ENCODE data around the gene TRAPPC2B. TPM values are rescaled to one million over a fixed set of nuclear protein-coding genes. Genes with fewer than 3 reads are reported as not detected.

TRAPPC2B gene
- total and polyA plus RNA-seq, 2 of the 13 experiments (the other 11 are each of a cell fraction or from before 2014, with no cell fraction given) = 13.3 to 17.7 TPM

GRCh38 chr19:57362997-57363687 is at the start of gene TRAPPC2B, which contains the start of gene ZNF547 (continued):
- TF ChIP-seq LCORL (IDR thresholded peaks at IDR 0.05) (no peak), LCORL (CRISPR knock-in tag; IDR thresholded peaks at IDR 0.05) (peak; percentile 30; the same call in 1 of the 2 replicates), ZNF232 (CRISPR knock-in tag; IDR thresholded peaks at IDR 0.05; ENCODE audit: borderline replicate concordance) (no peak), MAFF (IDR thresholded peaks at IDR 0.05; ENCODE audit: low read depth, low read length) (no peak), ZNF749 (CRISPR knock-in tag; IDR thresholded peaks at IDR 0.05; ENCODE audit: borderline replicate concordance) (no peak), SIX4 (CRISPR knock-in tag; IDR thresholded peaks at IDR 0.05) (no peak), THRA (CRISPR knock-in tag; IDR thresholded peaks at IDR 0.05; ENCODE audit: borderline replicate concordance) (peak; percentile 17; the same call in 1 of the 2 replicates), CC2D1A (CRISPR knock-in tag; IDR thresholded peaks at IDR 0.05) (no peak), ETV5 (CRISPR knock-in tag; IDR thresholded peaks at IDR 0.05; ENCODE audit: borderline replicate concordance) (peak; percentile 75; the same call in 1 of the 2 replicates), TAF1 (CRISPR knock-in tag; IDR thresholded peaks at IDR 0.05) (peak; percentile 64), AHR (CRISPR knock-in tag; IDR thresholded peaks at IDR 0.05) (no peak), CHD2 (IDR thresholded peaks at IDR 0.05; ENCODE audit: low read depth, low read length) (peak; percentile 86), ZMYM3 (CRISPR knock-in tag; IDR thresholded peaks at IDR 0.05) (no peak), ZFP36 (IDR thresholded peaks at IDR 0.05; ENCODE audit: borderline replicate concordance, low read depth, low read length, partially characterized antibody) (no peak), YEATS4 (CRISPR knock-in tag; IDR thresholded peaks at IDR 0.05; ENCODE audit: borderline replicate concordance) (peak; percentile 68; the same call in 1 of the 2 replicates), ZNF235 (CRISPR knock-in tag; IDR thresholded peaks at IDR 0.05; ENCODE audit: borderline replicate concordance) (no peak), FOXO4 (CRISPR knock-in tag; conservative IDR thresholded peaks at IDR 0.05) (no peak), ZFP36L2 (CRISPR knock-in tag; IDR thresholded peaks at IDR 0.05) (no peak), EZH2 (conservative IDR thresholded peaks at IDR 0.05; ENCODE audit: low read depth, low read length) (no peak), MXD4 (CRISPR knock-in tag; IDR thresholded peaks at IDR 0.05) (0 out of 2 replicates have a peak, but pooled peaks have one; percentile 11), JUN (CRISPR knock-in tag; IDR thresholded peaks at IDR 0.05) (peak; percentile 12; the same call in 1 of the 2 replicates), NCOA2 (CRISPR knock-in tag; IDR thresholded peaks at IDR 0.05) (peak; percentile 27; the same call in 1 of the 2 replicates), ZFP90 (CRISPR knock-in tag; IDR thresholded peaks at IDR 0.05; ENCODE audit: borderline replicate concordance) (no peak), SMYD3 (CRISPR knock-in tag; IDR thresholded peaks at IDR 0.05) (no peak), ZNF205 (CRISPR knock-in tag; IDR thresholded peaks at IDR 0.05) (peak; percentile 50; the same call in 1 of the 2 replicates), ZNF281 (CRISPR knock-in tag; IDR thresholded peaks at IDR 0.05; ENCODE audit: borderline replicate concordance) (no peak)
